H1 (cell line): Measurements from ENCODE around the gene NEB. TPM values are rescaled to one million over a fixed set of nuclear protein-coding genes. Genes with fewer than 3 reads are reported as not detected.

Experiments
- CTCF ChIA-PET: fragments of 300-600 bp; sonication (Branson Sonifier 250); formaldehyde crosslinking; loops from one replicate; lab custom pipeline; 2021; ENCODE audit not compliant: partially characterized antibody; lab: Charles Lee
- POLR2A ChIA-PET: fragments of 300-600 bp; sonication (Branson Sonifier 250); formaldehyde crosslinking; loops from one replicate; lab custom pipeline; 2021; ENCODE audit warnings: inconsistent platforms; ENCODE audit not compliant: partially characterized antibody; lab: Charles Lee
- DNase-seq, 2 experiments: peaks; one replicate each; pipeline versions ENCODE4 v3.0.0 to v3.0.0-alpha.2; 2010 to 2022; ENCODE audit warnings: low spot score in 2 of 2, low read depth in 1 of 2, mixed read lengths in 1 of 2
- FAIRE-seq: peaks from 2 replicates; lab custom pipeline; 2011; peaks lifted over from hg19 to GRCh38; lab: Jason Lieb, UNC
- H2AFZ ChIP-seq: 2 replicates; pipeline ENCODE4 v1.8.1; 2012; ENCODE audit warnings: low read length, inconsistent platforms
- H2AK5ac ChIP-seq: 2 replicates; pipeline ENCODE4 v1.6.1; 2013; ENCODE audit warnings: low read depth, low read length
- H2BK120ac ChIP-seq: replicated peaks from 2 replicates; pipeline ENCODE3; 2013; ENCODE audit warnings: low read depth, low read length, inconsistent platforms
- H2BK12ac ChIP-seq: 2 replicates; pipeline ENCODE4 v1.6.1; 2013; ENCODE audit warnings: low read depth, low read length
- H2BK15ac ChIP-seq: 2 replicates; pipeline ENCODE4 v1.6.1; 2013; ENCODE audit warnings: low read length
- H2BK20ac ChIP-seq: 2 replicates; pipeline ENCODE4 v1.6.1; 2013; ENCODE audit warnings: low read length
- H2BK5ac ChIP-seq: 2 replicates; pipeline ENCODE4 v1.6.1; 2013; ENCODE audit warnings: low read depth, low read length
- H3K14ac ChIP-seq: 2 replicates; pipeline ENCODE4 v1.6.1; 2013; ENCODE audit warnings: inconsistent platforms; ENCODE audit not compliant: insufficient read length
- H3K18ac ChIP-seq: 2 replicates; pipeline ENCODE4 v1.6.1; 2013; ENCODE audit warnings: low read length; ENCODE audit errors: extremely low read depth
- H3K23ac ChIP-seq: 2 replicates; pipeline ENCODE4 v1.6.1; 2013; ENCODE audit warnings: inconsistent platforms; ENCODE audit not compliant: insufficient read length
- H3K23me2 ChIP-seq: 2 replicates; pipeline ENCODE4 v1.6.1; 2013; ENCODE audit warnings: low read depth, low read length
- H3K27ac ChIP-seq: 2 replicates; pipeline ENCODE4 v1.6.1; 2011; ENCODE audit warnings: low read depth, low read length, inconsistent platforms
- H3K27me3 ChIP-seq, 4 experiments: replicated peaks in 1 of 4; 1 replicate in 1 of 4; 2 replicates in 3 of 4; pipeline versions ENCODE4 v1.6.1 to v1.8.1; 2011 to 2013; ENCODE audit warnings: low read length in 3 of 4, mild to moderate bottlenecking in 3 of 4, inconsistent platforms in 2 of 4, mixed read lengths in 2 of 4, moderate library complexity in 1 of 4; ENCODE audit not compliant: control insufficient read depth in 3 of 4, insufficient read depth in 3 of 4; ENCODE audit errors: extremely low read depth in 1 of 4
- H3K36me3 ChIP-seq, 4 experiments: 2 replicates each; pipeline versions ENCODE4 v1.6.1 to v1.8.1; 2011 to 2013; ENCODE audit warnings: mild to moderate bottlenecking in 4 of 4, low read length in 3 of 4, moderate library complexity in 2 of 4, control low read depth in 1 of 4, inconsistent platforms in 1 of 4; ENCODE audit not compliant: insufficient read depth in 4 of 4, control insufficient read depth in 2 of 4
- H3K4ac ChIP-seq: replicated peaks from 2 replicates; pipeline ENCODE3; 2013; ENCODE audit warnings: low read length, low read depth, mixed read lengths, inconsistent platforms; ENCODE audit not compliant: insufficient read length
- H3K4me1 ChIP-seq, 4 experiments: replicated peaks in 1 of 4; 1 replicate in 1 of 4; 2 replicates in 3 of 4; pipeline versions ENCODE4 v1.6.1 to v1.8.1; 2011 to 2013; ENCODE audit warnings: low read length in 3 of 4, inconsistent platforms in 2 of 4, mixed read lengths in 1 of 4; ENCODE audit not compliant: insufficient read depth in 4 of 4, control insufficient read depth in 3 of 4
- H3K4me2 ChIP-seq, 2 experiments: 2 replicates each; pipeline versions ENCODE4 v1.6.1 to v1.8.1; 2011 to 2013; ENCODE audit warnings: low read depth in 2 of 2, low read length in 2 of 2, control low read depth in 1 of 2, inconsistent platforms in 1 of 2, mild to moderate bottlenecking in 1 of 2; ENCODE audit not compliant: insufficient read depth in 1 of 2
- H3K4me3 ChIP-seq, 4 experiments: fragments of 200-600, 300-600 bp in 1 of 4; sonication (generic), shearing (Covaris generic), sonication (Bioruptor Twin) in 1 of 4; 2 replicates each; pipeline versions ENCODE4 v1.5.1 to v1.8.1; 2011 to 2016; ENCODE audit warnings: low read length in 4 of 4, low read depth in 3 of 4, control low read depth in 2 of 4, inconsistent platforms in 2 of 4, mild to moderate bottlenecking in 2 of 4, mixed read lengths in 1 of 4, moderate library complexity in 1 of 4; ENCODE audit not compliant: insufficient read depth in 2 of 4; ENCODE audit errors: extremely low read depth in 1 of 4
- H3K56ac ChIP-seq: replicated peaks from 2 replicates; pipeline ENCODE3; 2013; ENCODE audit warnings: low read depth, mild to moderate bottlenecking, mixed read lengths, low read length, inconsistent platforms; ENCODE audit not compliant: insufficient read length
- H3K79me1 ChIP-seq: 2 replicates; pipeline ENCODE4 v1.6.1; 2013; ENCODE audit warnings: low read depth, low read length, control low read depth
- H3K79me2 ChIP-seq, 2 experiments: 2 replicates each; pipeline versions ENCODE4 v1.6.1 to v1.8.1; 2012 to 2013; ENCODE audit warnings: low read length in 2 of 2, mild to moderate bottlenecking in 2 of 2, inconsistent platforms in 1 of 2; ENCODE audit not compliant: insufficient read depth in 2 of 2, control insufficient read depth in 1 of 2
- H3K9ac ChIP-seq, 4 experiments: replicated peaks in 1 of 4; 1 replicate in 1 of 4; 2 replicates in 3 of 4; pipeline versions ENCODE4 v1.6.1 to v1.8.1; 2011 to 2013; ENCODE audit warnings: low read depth in 3 of 4, low read length in 3 of 4, control low read depth in 2 of 4, mild to moderate bottlenecking in 2 of 4, moderate library complexity in 2 of 4, inconsistent platforms in 1 of 4; ENCODE audit errors: extremely low read depth in 1 of 4
- H3K9me3 ChIP-seq, 2 experiments: 2 replicates each; pipeline versions ENCODE4 v1.6.1 to v1.8.1; 2012 to 2013; ENCODE audit warnings: mild to moderate bottlenecking in 2 of 2, moderate library complexity in 2 of 2, control low read depth in 1 of 2, inconsistent platforms in 1 of 2, low read depth in 1 of 2, low read length in 1 of 2, mixed read lengths in 1 of 2; ENCODE audit not compliant: insufficient read depth in 2 of 2
- H4K20me1 ChIP-seq, 2 experiments: replicated peaks in 1 of 2; 2 replicates each; pipeline versions ENCODE3 to v1.8.1; 2011 to 2013; ENCODE audit warnings: inconsistent platforms in 2 of 2, low read length in 2 of 2, mild to moderate bottlenecking in 1 of 2; ENCODE audit not compliant: insufficient read depth in 2 of 2, control insufficient read depth in 1 of 2
- H4K5ac ChIP-seq: 2 replicates; pipeline ENCODE4 v1.6.1; 2013; ENCODE audit warnings: low read length, low read depth, mixed read lengths, inconsistent platforms; ENCODE audit not compliant: insufficient read length
- H4K8ac ChIP-seq: 2 replicates; pipeline ENCODE4 v1.8.0; 2013; ENCODE audit warnings: mild to moderate bottlenecking, moderate library complexity, low read length, inconsistent platforms; ENCODE audit not compliant: insufficient read depth; ENCODE audit errors: extremely low read depth
- H4K91ac ChIP-seq: replicated peaks from 2 replicates; pipeline ENCODE3; 2013; ENCODE audit warnings: low read length, mixed read lengths, inconsistent platforms; ENCODE audit not compliant: insufficient read length
- JUND ChIP-seq: IDR thresholded peaks from 2 replicates; pipeline ENCODE4 v1.6.1; 2011; ENCODE audit warnings: mild to moderate bottlenecking, improper control_type of control experiment, low read length
- RBBP5 ChIP-seq: IDR thresholded peaks from 2 replicates; pipeline ENCODE4 v1.7.1; 2012; ENCODE audit warnings: low read depth, mild to moderate bottlenecking, inconsistent platforms, low read length, moderate library complexity, borderline replicate concordance
- SRF ChIP-seq: IDR thresholded peaks from 2 replicates; pipeline ENCODE4 v1.6.1; 2011; ENCODE audit warnings: mild to moderate bottlenecking, low read depth, low read length, moderate library complexity
- WGBS, 2 experiments: shearing (Covaris generic) in 1 of 2; methylation state at CpG; one replicate each; pipeline versions ENCODE4 v1.1.6 to v1.1.7; 2013 to 2015; ENCODE audit warnings: low lambda C conversion rate in 2 of 2, mixed read lengths in 2 of 2, inconsistent platforms in 1 of 2, low coverage in 1 of 2, missing lambda C conversion rate in 1 of 2; ENCODE audit not compliant: insufficient replicate concordance in 2 of 2, insufficient coverage in 1 of 2, insufficient read length in 1 of 2; ENCODE audit errors: extremely low coverage in 1 of 2, missing lambda C conversion rate in 1 of 2; 5-methylcytosine and 5-hydroxymethylcytosine counted together
- polyA plus RNA-seq, 7 experiments: library from polyadenylated mRNA; depleted of rRNA in 3 of 7; stranded (reverse) in 5 of 7; unstranded in 2 of 7; fragments of >200 nt in 5 of 7; fragments of 200-250 nt in 2 of 7; gene quantifications; 1 replicate in 5 of 7; 2 replicates in 1 of 7; 4 replicates in 1 of 7; pipeline versions ENCODE4 v1.2.1 to v1.2.3, GENCODE V29; 2011 to 2013; ENCODE audit warnings: missing spikeins in 2 of 7, mixed read lengths in 2 of 7
- total RNA-seq: library from RNA; stranded (reverse); fragmentation: NEBNext Ultra II Directional; extraction: Animal tissue kit (Norgen Biotek cat#: 25700); gene quantifications from 2 replicates; pipeline ENCODE4 v1.2.1, GENCODE V29; 2021

Gene NEB
- total and polyA plus RNA-seq, 2 of the 8 experiments (the other 6 are each of a cell fraction or from before 2014, with no cell fraction given) = 1.4 to 2.5 TPM

GRCh38 chr2:151691631-151692030, 42.6 kb downstream of the NEB start:
- Histone ChIP-seq H3K36me3 (no peaks in the 10 kb centered on the region), H3K4ac (no peak overlapping the region), H2BK15ac (no peak overlapping the region), H4K5ac (no peak overlapping the region), H2BK5ac (no peak overlapping the region), H3K4me3 (no peak overlapping the region), H3K27me3 (no peaks in the 10 kb centered on the region), H4K91ac (no peak overlapping the region), H2AFZ (no peak overlapping the region), H3K23ac (no peak overlapping the region), H2BK12ac (no peak overlapping the region), H3K27ac (no peak overlapping the region), H2BK120ac (no peak overlapping the region), H2BK20ac (no peak overlapping the region), H2AK5ac (no peak overlapping the region), H3K79me1 (no peaks in the 10 kb centered on the region), H3K4me2 (no peak overlapping the region), H3K9ac (no peak overlapping the region), H3K9me3 (no peaks in the 10 kb centered on the region), H3K56ac (no peak overlapping the region), H4K20me1 (no peaks in the 10 kb centered on the region), H3K4me1 (no peaks in the 10 kb centered on the region), H3K14ac (no peak overlapping the region), H4K8ac (no peak overlapping the region), H3K79me2 (no peaks in the 10 kb centered on the region), H3K18ac (no peak overlapping the region), H3K23me2 (no peaks in the 10 kb centered on the region)
- ChIA-PET POLR2A (interaction anchor here (0.8 to 1.2 kb wide), 2 partner anchors 13 kb away, joined by 3 read pairs; no protein-coding TSS in a partner anchor), CTCF (interaction anchor here (0.5 to 1.2 kb wide), 2 partner anchors 55 to 90 kb away, joined by 3 to 4 read pairs; no protein-coding TSS in a partner anchor)
- FAIRE-seq (no peak), DNase-seq (no peak)
- WGBS, 2 experiments = 100% methylated on average over 1 of the region's 1 CpG; no CpG with 5 or more reads in 1 of the 2 experiments
- TF ChIP-seq RBBP5 (no peak), JUND (no peak), SRF (no peak)
